Neural progenitor cell (in vitro differentiated cells): ENCODE measurements around the gene MMP1.

Experiments
- EZH2 ChIP-seq: fragments of 200-600 bp; sonication (generic); IDR thresholded peaks from 2 replicates; pipeline ENCODE4 v1.6.1; 2017; ENCODE audit warnings: antibody characterized with exemption, mild to moderate bottlenecking, moderate library complexity
- TF ChIP-seq, protein P1 (sequence below): fragments of 200-600 bp; sonication (generic); IDR thresholded peaks from 2 replicates; pipeline ENCODE4 v1.5.1; 2017; ENCODE audit warnings: antibody characterized with exemption, mild to moderate bottlenecking

- TF ChIP-seq, protein P1, sequence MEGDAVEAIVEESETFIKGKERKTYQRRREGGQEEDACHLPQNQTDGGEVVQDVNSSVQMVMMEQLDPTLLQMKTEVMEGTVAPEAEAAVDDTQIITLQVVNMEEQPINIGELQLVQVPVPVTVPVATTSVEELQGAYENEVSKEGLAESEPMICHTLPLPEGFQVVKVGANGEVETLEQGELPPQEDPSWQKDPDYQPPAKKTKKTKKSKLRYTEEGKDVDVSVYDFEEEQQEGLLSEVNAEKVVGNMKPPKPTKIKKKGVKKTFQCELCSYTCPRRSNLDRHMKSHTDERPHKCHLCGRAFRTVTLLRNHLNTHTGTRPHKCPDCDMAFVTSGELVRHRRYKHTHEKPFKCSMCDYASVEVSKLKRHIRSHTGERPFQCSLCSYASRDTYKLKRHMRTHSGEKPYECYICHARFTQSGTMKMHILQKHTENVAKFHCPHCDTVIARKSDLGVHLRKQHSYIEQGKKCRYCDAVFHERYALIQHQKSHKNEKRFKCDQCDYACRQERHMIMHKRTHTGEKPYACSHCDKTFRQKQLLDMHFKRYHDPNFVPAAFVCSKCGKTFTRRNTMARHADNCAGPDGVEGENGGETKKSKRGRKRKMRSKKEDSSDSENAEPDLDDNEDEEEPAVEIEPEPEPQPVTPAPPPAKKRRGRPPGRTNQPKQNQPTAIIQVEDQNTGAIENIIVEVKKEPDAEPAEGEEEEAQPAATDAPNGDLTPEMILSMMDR: no peak
- TF ChIP-seq EZH2: no peak
Measured at GRCh38 chr11:102781676-102782075, 16.3 kb downstream of the MMP1 start.
